COLO668 (cell line): Measurements from ENCODE around the gene KIRREL1.
"Not testable (repeated sequence)": the region's sequence is repeated elsewhere in the genome, so short reads cannot be mapped to it uniquely, and the experiment has no call there.

ENCODE experiments used
- DNase-seq: peaks from one replicate; lab custom pipeline; 2025; ENCODE audit not compliant: unreplicated experiment; lab: John Stamatoyannopoulos, UW

The KIRREL1 gene

GRCh38 chr1:158128531-158128930, 135.1 kb downstream of the KIRREL1 start:
- not testable (repeated sequence) for DNase-seq

DNA sequence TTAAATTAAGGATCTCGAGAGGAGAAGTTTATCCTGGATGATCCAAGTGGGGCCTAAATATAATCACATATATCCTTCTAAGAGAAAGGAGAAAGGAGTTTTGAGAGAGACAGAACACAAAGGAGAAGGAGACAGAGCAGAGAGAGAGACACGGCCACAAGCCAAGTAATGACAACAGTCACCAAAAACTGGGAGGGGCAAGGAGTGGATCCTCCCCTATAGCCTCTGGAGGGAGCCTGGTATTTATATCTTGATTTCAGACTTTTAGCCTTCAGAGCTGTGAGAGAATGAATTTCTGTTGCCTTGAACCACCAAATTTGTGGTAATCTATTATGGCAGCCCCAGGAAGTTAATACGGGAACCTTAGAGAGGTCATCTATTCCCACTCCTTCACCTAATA, 137.8 kb downstream of the KIRREL1 start:
- no peak for DNase-seq

DNA sequence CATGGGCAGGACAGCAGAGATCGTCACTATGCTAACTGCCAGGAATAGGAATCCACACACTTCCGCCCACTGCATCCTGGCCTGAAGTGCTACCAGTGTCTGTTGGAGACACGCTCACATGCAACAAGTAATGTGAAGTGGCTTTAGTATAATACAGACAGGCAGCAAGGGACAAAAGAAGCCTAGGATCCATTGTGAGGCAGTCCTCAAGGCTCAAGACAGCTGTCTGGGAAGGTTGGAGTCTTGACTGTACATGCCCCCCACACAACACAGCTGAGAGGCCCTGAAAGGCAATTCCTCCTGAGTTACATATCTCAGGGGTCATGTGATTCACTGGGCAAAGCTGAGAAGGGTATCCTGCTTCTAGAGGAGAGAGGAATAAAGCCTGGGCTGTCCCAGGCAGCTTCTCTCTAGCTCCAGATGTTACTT, 147.3 kb downstream of the KIRREL1 start:
- no peak for DNase-seq

DNA sequence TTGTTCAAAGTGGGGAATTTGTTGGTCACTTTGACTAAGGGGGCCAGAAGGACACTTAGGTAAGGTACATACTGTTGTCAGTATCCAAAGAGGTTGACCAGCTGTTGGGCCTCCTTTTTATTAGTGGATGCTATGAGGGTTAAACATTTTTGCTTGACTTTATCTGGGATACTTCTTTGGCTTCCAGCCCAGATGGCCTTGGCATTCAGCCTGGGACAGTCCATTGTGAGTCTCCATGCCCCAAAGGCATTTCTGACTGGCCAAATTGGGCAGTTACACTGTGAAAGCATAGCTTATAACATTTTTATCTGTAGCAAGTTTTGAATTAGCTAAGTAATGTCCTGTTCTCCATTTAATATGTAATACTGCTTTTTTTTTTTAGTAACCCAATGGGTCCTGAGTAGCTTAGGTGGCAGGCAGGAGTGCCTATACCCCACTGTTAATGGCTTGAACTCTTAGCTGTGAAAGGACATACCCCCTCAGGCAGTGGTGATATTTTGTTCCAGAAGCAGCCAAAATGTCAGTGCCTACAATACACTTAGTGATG, 151.8 kb downstream of the KIRREL1 start:
- DNase-seq, result no peak

GRCh38 chr1:158146165-158146564, 152.7 kb downstream of the KIRREL1 start:
- no peak for DNase-seq

GRCh38 chr1:158146739-158147138, 153.3 kb downstream of the KIRREL1 start:
- no peak for DNase-seq

DNA sequence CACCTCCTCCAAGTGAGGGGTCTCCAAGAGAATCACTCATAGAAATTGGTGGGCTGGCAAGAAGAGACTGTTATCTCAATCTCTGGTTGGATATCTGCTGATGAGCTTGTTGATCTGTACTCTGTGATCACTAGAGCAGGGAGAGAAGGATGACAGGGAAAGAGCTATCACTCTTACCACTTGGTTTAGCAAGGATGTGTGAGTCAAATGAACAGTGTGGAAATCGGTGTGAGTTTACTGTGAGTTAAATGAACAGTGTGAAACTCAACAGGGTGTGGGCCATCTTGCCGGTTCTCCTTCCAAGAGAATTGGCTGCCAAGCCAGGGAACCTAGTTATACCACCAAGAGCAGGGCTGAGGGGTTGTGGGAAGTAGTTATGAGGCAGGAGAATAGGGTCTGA, 154.0 kb downstream of the KIRREL1 start:
- DNase-seq, result no peak

DNA sequence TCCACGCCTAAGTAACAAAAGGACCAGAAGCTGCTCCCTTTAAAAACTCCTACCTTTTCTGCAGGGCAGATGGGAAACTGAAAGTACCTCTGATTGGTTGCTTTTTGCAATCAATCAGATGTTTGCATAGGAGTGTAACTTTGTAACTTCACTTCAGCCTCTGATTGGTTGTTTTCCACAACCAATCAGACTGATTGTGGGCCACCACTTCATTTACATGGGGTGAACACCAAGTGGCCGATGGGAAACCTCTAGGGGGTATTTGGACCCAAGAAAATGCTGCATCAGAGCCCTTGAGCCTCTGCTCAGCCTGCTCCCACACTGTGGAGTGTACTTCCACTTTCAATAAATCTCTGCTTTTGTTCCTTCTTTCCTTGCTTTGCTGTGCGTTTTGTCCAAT, 154.4 kb downstream of the KIRREL1 start:
- DNase-seq, result no peak

GRCh38 chr1:158148468-158148867, 155.0 kb downstream of the KIRREL1 start:
- DNase-seq, result no peak

DNA sequence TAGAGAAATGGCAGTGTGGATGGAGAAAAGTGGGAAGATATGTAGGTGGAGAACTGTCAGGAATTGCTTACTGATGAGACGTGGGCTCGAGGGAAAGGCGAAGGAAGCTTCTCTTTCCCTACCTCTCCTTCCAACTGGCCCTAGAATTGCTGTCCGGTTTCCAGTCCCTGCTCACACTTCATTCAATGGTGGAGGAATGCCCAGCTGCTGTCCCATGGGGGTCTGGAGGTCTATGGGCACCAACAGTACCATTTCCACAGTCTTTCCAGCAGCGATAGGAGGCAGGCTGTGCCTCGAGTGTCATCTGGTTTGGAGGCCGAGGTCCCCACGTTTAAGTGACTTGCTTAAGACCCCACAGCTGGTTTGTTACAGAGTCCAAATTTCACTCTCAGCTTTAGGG, 155.7 kb downstream of the KIRREL1 start:
- no peak for DNase-seq
